Measurements from ENCODE around the gene TBC1D22A. TPM values are rescaled to one million over a fixed set of nuclear protein-coding genes. Genes with fewer than 3 reads are reported as not detected.

TBC1D22A gene
- total RNA-seq, 3 donors from 2014 or later, result 35.6 to 51.9 (median 41.8) TPM

- TF ChIP-seq CTCF (IDR thresholded peaks at IDR 0.05), result no peak
- ATAC-seq, result no peak
- Histone ChIP-seq H3K4me3 (no peak overlapping the region), H3K36me3 (ENCODE audit: low read depth) (no peaks in the 10 kb centered on the region), H3K9me3 (no peaks in the 10 kb centered on the region), H3K4me1 (ENCODE audit: low read depth) (no peaks in the 10 kb centered on the region)
- intact Hi-C loops (cut with DNase I, micrococcal nuclease), result no loop called here
- DNase-seq, result peak in 1 of 3 donors; percentile 44
Measured at GRCh38 chr22:47157486-47158270, 395.2 kb downstream of the TBC1D22A start.

- Histone ChIP-seq H3K4me1 (ENCODE audit: low read depth) (no peaks in the 10 kb centered on the region), H3K9me3 (no peaks in the 10 kb centered on the region), H3K36me3 (ENCODE audit: low read depth) (no peaks in the 10 kb centered on the region), H3K4me3 (no peak overlapping the region)
- ATAC-seq (no peak), DNase-seq (peak in 1 of 3 donors; percentile 11)
- intact Hi-C loops (cut with DNase I, micrococcal nuclease), result no loop called here
- TF ChIP-seq CTCF (IDR thresholded peaks at IDR 0.05), result no peak
Measured at GRCh38 chr22:47158457-47158856, 396.0 kb downstream of the TBC1D22A start.

GRCh38 chr22:47159592-47159991 is 397.1 kb downstream of the TBC1D22A start:
- no peaks in the 10 kb centered on the region for H3K9me3 ChIP-seq
- intact Hi-C loops (cut with DNase I, micrococcal nuclease), result no loop called here
- TF ChIP-seq CTCF (IDR thresholded peaks at IDR 0.05), result no peak
- no peaks in the 10 kb centered on the region for H3K4me1 ChIP-seq (ENCODE audit: low read depth)
- H3K36me3 ChIP-seq (ENCODE audit: low read depth), result no peaks in the 10 kb centered on the region
- ATAC-seq (no peak), DNase-seq (no peak)
- H3K4me3 ChIP-seq, result no peak overlapping the region

GRCh38 chr22:47160141-47160541 is 397.7 kb downstream of the TBC1D22A start:
- Histone ChIP-seq H3K36me3 (ENCODE audit: low read depth) (no peaks in the 10 kb centered on the region), H3K4me3 (no peak overlapping the region), H3K9me3 (no peaks in the 10 kb centered on the region), H3K4me1 (ENCODE audit: low read depth) (no peaks in the 10 kb centered on the region)
- TF ChIP-seq CTCF (IDR thresholded peaks at IDR 0.05), result no peak
- DNase-seq (peak in 1 of 3 donors; percentile 7), ATAC-seq (no peak)
- intact Hi-C loops (cut with DNase I, micrococcal nuclease), result no loop called here

GRCh38 chr22:47160781-47161520 is 398.5 kb downstream of the TBC1D22A start:
- no peaks in the 10 kb centered on the region for H3K4me1 ChIP-seq (ENCODE audit: low read depth)
- no peak for ATAC-seq
- H3K4me3 ChIP-seq, result no peak overlapping the region
- no peaks in the 10 kb centered on the region for H3K36me3 ChIP-seq (ENCODE audit: low read depth)
- TF ChIP-seq CTCF (IDR thresholded peaks at IDR 0.05), result no peak
- DNase-seq, result peak in 1 of 3 donors; percentile 6
- intact Hi-C loops (cut with DNase I, micrococcal nuclease), result no loop called here
- H3K9me3 ChIP-seq, result no peaks in the 10 kb centered on the region
